SU-DHL-6 (cell line): ENCODE data around the gene GRIA1.
A peak's percentile ranks its signal among the peaks of the same experiment; 100 is the strongest.
"Not testable (repeated sequence)": the region's sequence is repeated elsewhere in the genome, so short reads cannot be mapped to it uniquely, and the experiment has no call there.

Source experiments
- H2AFZ ChIP-seq: fragments of 200-600 bp; sonication (generic); 2 replicates; pipeline ENCODE4 v1.6.1; 2014; ENCODE audit warnings: low read depth, mild to moderate bottlenecking, moderate library complexity, mixed read lengths, antibody characterized with exemption, low read length; ENCODE audit not compliant: severe bottlenecking
- H3F3A ChIP-seq: fragments of 200-600 bp; shearing (Covaris generic); 2 replicates; pipeline ENCODE4 v1.6.0; 2016; ENCODE audit warnings: antibody characterized with exemption, mild to moderate bottlenecking; ENCODE audit not compliant: insufficient read depth
- H3K27ac ChIP-seq: fragments of 200-600 bp; sonication (generic); 2 replicates; pipeline ENCODE4 v1.5.1; 2016; ENCODE audit warnings: low read depth, mild to moderate bottlenecking, low read length, moderate library complexity, mixed read lengths
- H3K27me3 ChIP-seq: fragments of 200-600 bp; sonication (generic), shearing (Covaris generic); 2 replicates; pipeline ENCODE4 v1.6.0; 2014; ENCODE audit warnings: mild to moderate bottlenecking, low read length
- H3K36me3 ChIP-seq: fragments of 200-600 bp; sonication (generic); 2 replicates; pipeline ENCODE4 v1.6.1; 2014; ENCODE audit warnings: mild to moderate bottlenecking, low read length, mixed read lengths
- H3K4me2 ChIP-seq: fragments of 300-600, 200-600 bp; shearing (Covaris generic), sonication (generic); 2 replicates; pipeline ENCODE4 v1.6.0; 2014; ENCODE audit warnings: low read length, low read depth, mild to moderate bottlenecking; ENCODE audit not compliant: poor library complexity, severe bottlenecking
- H3K4me3 ChIP-seq: fragments of 200-600 bp; sonication (generic); 2 replicates; pipeline ENCODE4 v1.5.1; 2014; ENCODE audit warnings: antibody characterized with exemption, low read length, mild to moderate bottlenecking, mixed read lengths; ENCODE audit not compliant: insufficient read depth, poor library complexity, severe bottlenecking
- H3K79me2 ChIP-seq: fragments of 200-600 bp; sonication (generic); 2 replicates; pipeline ENCODE4 v1.6.1; 2014; ENCODE audit warnings: mild to moderate bottlenecking, low read length, moderate library complexity; ENCODE audit not compliant: insufficient read depth
- H3K9ac ChIP-seq: fragments of 200-600 bp; sonication (generic); 2 replicates; pipeline ENCODE4 v1.7.0; 2014; ENCODE audit warnings: mild to moderate bottlenecking, low read length
- H3K9me2 ChIP-seq: fragments of 200-600 bp; sonication (generic); replicated peaks from 2 replicates; pipeline ENCODE4 v1.6.1; 2014; ENCODE audit warnings: low read length; ENCODE audit not compliant: insufficient read depth
- H3K9me3 ChIP-seq: fragments of 200-600 bp; sonication (generic); 2 replicates; pipeline ENCODE4 v1.6.1; 2014; ENCODE audit warnings: low read length, mixed read lengths; ENCODE audit not compliant: insufficient read depth
- H4K20me1 ChIP-seq: fragments of 200-600 bp; sonication (generic); 2 replicates; pipeline ENCODE4 v1.6.1; 2014; ENCODE audit warnings: low read depth, mild to moderate bottlenecking, antibody characterized with exemption, low read length, moderate library complexity, mixed read lengths
- EZH2phosphoT487 ChIP-seq: fragments of 200-600 bp; sonication (generic), shearing (Covaris generic); conservative IDR thresholded peaks from 2 replicates; pipeline ENCODE4 v1.6.1; 2018; ENCODE audit warnings: mild to moderate bottlenecking, antibody characterized with exemption, low read length, moderate library complexity, mixed read lengths
- TF ChIP-seq, protein P1 (sequence below): fragments of 200-600 bp; sonication (generic); IDR thresholded peaks from one replicate; pipeline ENCODE4 v1.5.1; 2017; ENCODE audit warnings: antibody characterized with exemption, mild to moderate bottlenecking, low read length, moderate library complexity; ENCODE audit not compliant: insufficient read depth, poor library complexity, severe bottlenecking

GRIA1 gene

DNA sequence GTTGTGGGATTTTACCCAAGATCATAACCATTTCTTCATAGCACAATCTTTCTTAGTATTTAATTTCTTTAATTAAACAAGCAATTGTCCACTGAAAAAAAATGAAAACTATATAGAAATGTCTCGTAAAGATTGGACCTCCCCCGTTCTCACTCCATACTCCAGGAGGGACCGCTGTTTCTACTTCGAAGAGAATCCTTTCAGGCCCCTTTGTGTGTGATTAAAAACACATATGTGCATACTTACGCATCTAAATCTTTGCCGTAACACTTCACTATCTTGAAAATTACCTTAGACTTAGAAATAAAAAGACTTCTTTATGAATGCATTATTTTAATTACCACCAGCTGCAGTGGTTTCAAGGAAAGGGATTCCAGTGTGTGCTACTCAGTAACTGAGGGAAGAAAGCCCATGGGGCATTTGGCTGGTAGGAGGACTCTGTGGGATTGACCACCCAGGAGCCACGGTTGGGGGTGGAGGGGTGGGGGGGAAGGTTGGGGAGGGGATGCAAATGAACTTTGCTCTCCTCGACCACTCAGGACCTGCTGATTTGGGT, 339.1 kb downstream of the GRIA1 start:
- Histone ChIP-seq H3K27ac (no peak overlapping the region), H3K4me2 (no peak overlapping the region), H3K27me3 (no peaks in the 10 kb centered on the region), H2AFZ (no peak overlapping the region), H3K9me3 (no peaks in the 10 kb centered on the region), H3K79me2 (no peaks in the 10 kb centered on the region), H3K9me2 (no peaks in the 10 kb centered on the region), H3F3A (no peaks in the 10 kb centered on the region), H4K20me1 (no peaks in the 10 kb centered on the region), H3K9ac (no peak overlapping the region), H3K36me3 (no peaks in the 10 kb centered on the region), H3K4me3 (no peak overlapping the region)
- TF ChIP-seq, protein P1, sequence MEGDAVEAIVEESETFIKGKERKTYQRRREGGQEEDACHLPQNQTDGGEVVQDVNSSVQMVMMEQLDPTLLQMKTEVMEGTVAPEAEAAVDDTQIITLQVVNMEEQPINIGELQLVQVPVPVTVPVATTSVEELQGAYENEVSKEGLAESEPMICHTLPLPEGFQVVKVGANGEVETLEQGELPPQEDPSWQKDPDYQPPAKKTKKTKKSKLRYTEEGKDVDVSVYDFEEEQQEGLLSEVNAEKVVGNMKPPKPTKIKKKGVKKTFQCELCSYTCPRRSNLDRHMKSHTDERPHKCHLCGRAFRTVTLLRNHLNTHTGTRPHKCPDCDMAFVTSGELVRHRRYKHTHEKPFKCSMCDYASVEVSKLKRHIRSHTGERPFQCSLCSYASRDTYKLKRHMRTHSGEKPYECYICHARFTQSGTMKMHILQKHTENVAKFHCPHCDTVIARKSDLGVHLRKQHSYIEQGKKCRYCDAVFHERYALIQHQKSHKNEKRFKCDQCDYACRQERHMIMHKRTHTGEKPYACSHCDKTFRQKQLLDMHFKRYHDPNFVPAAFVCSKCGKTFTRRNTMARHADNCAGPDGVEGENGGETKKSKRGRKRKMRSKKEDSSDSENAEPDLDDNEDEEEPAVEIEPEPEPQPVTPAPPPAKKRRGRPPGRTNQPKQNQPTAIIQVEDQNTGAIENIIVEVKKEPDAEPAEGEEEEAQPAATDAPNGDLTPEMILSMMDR, result no peak
- TF ChIP-seq EZH2phosphoT487, result no peak

DNA sequence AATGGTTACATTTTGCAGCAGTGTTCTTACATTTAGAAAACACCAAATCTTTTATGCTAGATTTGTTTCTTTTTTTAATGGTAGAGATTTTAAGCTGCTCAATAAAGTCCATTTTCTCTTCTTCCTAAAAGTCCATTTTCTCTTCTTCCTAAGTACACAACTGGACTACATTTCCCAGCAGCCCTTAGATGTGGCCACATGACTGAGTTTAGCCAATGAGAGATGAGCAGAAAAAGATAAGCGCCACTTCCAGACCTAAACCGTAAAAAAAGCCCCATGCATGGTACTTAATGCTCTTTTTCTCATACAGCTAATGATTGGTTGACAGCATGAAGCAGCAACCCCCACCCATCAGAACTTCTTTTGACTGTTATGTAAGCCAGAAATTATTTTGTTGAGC, 341.5 kb downstream of the GRIA1 start:
- Histone ChIP-seq H3K9me2 (no peaks in the 10 kb centered on the region), H4K20me1 (no peaks in the 10 kb centered on the region), H2AFZ (no peak overlapping the region), H3K27ac (no peak overlapping the region), H3K36me3 (no peaks in the 10 kb centered on the region), H3K27me3 (no peaks in the 10 kb centered on the region), H3K9me3 (no peaks in the 10 kb centered on the region), H3K79me2 (no peaks in the 10 kb centered on the region), H3K9ac (no peak overlapping the region), H3K4me3 (no peak overlapping the region), H3F3A (no peaks in the 10 kb centered on the region), H3K4me2 (peak overlapping the region; percentile 14)
- no peak for TF ChIP-seq EZH2phosphoT487
- TF ChIP-seq, protein P1, result no peak

DNA sequence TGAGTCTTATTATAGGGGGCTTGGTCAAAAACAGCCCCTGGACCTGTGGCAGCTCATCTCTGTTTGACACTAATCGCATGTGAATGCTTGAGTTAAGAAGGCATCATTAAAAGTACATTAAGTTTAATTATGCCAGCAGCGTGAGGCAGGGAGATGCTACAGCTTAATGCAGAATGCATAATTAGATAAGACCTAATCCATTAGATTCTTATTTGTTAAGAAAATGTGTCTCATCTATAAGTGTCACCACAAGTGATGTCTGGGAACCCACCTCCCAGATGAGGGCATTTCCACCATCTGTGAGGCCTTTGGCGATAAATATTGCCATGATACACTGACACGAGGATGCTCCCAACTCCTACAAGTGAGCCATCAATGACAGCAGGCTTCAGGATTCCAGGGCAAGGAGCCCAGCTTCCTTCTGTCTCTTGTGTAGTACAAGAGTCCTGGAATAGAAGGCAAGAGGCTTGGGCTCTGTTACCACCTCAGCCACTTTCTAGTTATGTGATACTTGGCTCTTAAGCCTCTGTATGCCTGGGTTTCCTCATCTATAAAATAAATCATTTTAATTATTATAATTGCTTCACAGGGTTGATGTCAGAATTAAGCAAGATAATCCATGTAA, 345.5 kb downstream of the GRIA1 start:
- H3K27me3 ChIP-seq, result no peaks in the 10 kb centered on the region
- no peaks in the 10 kb centered on the region for H4K20me1 ChIP-seq
- H2AFZ ChIP-seq, result no peak overlapping the region
- no peak overlapping the region for H3K4me3 ChIP-seq
- no peak overlapping the region for H3K27ac ChIP-seq
- no peaks in the 10 kb centered on the region for H3K79me2 ChIP-seq
- no peaks in the 10 kb centered on the region for H3F3A ChIP-seq
- no peaks in the 10 kb centered on the region for H3K9me2 ChIP-seq
- no peak overlapping the region for H3K9ac ChIP-seq
- H3K4me2 ChIP-seq, result no peak overlapping the region
- TF ChIP-seq, protein P1, result no peak
- TF ChIP-seq EZH2phosphoT487, result no peak
- H3K9me3 ChIP-seq, result no peaks in the 10 kb centered on the region
- H3K36me3 ChIP-seq, result no peaks in the 10 kb centered on the region

DNA sequence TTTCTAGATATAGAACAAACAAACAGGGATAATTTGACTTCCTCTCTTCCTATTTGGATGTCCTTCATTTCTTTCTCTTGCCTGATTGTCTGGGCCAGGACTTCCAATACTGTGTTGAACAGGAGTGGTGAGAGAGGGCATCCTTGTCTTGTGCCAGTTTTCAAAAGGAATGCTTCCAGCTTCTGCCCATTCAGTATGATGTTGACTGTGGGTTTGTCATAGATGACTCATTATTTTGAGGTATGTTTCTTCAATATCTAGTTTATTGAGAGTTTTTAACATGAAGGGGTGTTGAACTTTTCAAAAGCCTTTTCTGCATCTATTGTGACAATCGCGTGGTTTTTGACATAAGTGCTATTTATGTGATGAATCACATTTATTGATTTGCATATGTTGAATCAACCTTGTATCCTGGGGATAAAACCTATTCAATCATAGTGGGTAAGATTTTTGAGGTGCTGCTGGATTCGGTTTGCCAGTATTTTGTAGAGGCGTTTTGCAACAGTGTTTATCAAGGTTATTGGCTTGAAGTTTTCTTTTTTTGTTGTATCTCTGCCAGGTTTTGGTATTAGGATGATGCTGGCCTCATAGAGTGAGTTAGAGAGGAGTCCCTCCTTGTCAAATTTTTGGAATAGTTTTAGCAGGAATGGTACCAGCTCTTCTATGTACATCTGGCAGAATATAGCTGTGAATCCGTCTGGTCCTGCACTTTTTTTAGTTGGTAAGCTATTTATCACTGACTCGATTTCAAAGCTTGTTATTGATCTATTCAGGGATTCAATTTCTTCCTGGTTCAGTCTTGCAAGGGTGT, 359.0 kb downstream of the GRIA1 start:
- H2AFZ ChIP-seq, H3K79me2 ChIP-seq, H3K9ac ChIP-seq, H3K9me3 ChIP-seq, H3K36me3 ChIP-seq, H3K4me2 ChIP-seq, H3K4me3 ChIP-seq, H3K27me3 ChIP-seq, H4K20me1 ChIP-seq, H3K9me2 ChIP-seq, H3K27ac ChIP-seq, H3F3A ChIP-seq: not testable (repeated sequence)
